Activated CD4-positive, alpha-beta T cell treated with anti-CD3 and anti-CD28 coated beads for 36 hours (primary cell): ENCODE measurements around the gene UQCC5. TPM values are rescaled to one million over a fixed set of nuclear protein-coding genes. Genes with fewer than 3 reads are reported as not detected.
"Not testable (repeated sequence)": the region's sequence is repeated elsewhere in the genome, so short reads cannot be mapped to it uniquely, and the experiment has no call there.

ENCODE experiments used
- ATAC-seq: fragments of 200-7000 bp; cut with Tn5 transposase; one replicate; pipeline ENCODE4 v1.10.0; 2021; ENCODE audit warnings: mild to moderate bottlenecking, moderate library complexity
- CTCF ChIA-PET: fragments of 350-600 bp; sonication (Branson Sonifier 250); formaldehyde crosslinking; loops from one replicate; lab custom pipeline; 2021; ENCODE audit warnings: antibody characterized with exemption; lab: Charles Lee
- POLR2A ChIA-PET: fragments of 350-600 bp; sonication (Branson Sonifier 250); formaldehyde crosslinking; loops from one replicate; lab custom pipeline; 2021; ENCODE audit warnings: antibody characterized with exemption, inconsistent platforms; lab: Charles Lee
- DNase-seq: peaks from one replicate; pipeline ENCODE4 v3.0.0-alpha.2; 2020
- H3K27ac Mint-ChIP-seq: one replicate; pipeline ENCODE4 v1.8.0; 2021; ENCODE audit warnings: mixed read lengths
- H3K27me3 Mint-ChIP-seq: one replicate; pipeline ENCODE4 v1.8.0; 2021; ENCODE audit warnings: mixed read lengths
- H3K36me3 Mint-ChIP-seq: one replicate; pipeline ENCODE4 v1.8.0; 2021; ENCODE audit warnings: low read depth, mixed read lengths
- H3K4me1 Mint-ChIP-seq: one replicate; pipeline ENCODE4 v1.8.0; 2021; ENCODE audit warnings: mixed read lengths
- H3K4me3 Mint-ChIP-seq: one replicate; pipeline ENCODE4 v1.8.0; 2021; ENCODE audit warnings: mild to moderate bottlenecking, moderate library complexity, mixed read lengths
- H3K9me3 Mint-ChIP-seq: one replicate; pipeline ENCODE4 v1.8.0; 2021; ENCODE audit warnings: low read depth, mixed read lengths
- intact Hi-C, 2 experiments: fragments of 100-400 bp; cut with DNase I in 1 of 2; cut with micrococcal nuclease in 1 of 2; formaldehyde crosslinking; loops; one replicate each; pipeline versions ENCODE4 v1.14.2 to v1.15.1; 2022 to 2024; cut with DNase I, micrococcal nuclease
- total RNA-seq, 2 experiments: library from RNA; stranded (reverse); gene quantifications; one replicate each; pipeline ENCODE4 v1.2.3, GENCODE V29; 2021

Gene UQCC5
- total RNA-seq, 2 experiments from 2014 or later, result 12.0 to 12.7 TPM

- CTCF ChIA-PET, result interaction anchor here (1.1 kb wide), 1 partner anchor 10 kb away, joined by 3 read pairs; the partner anchor contains the start of gene UQCC5
- no peak for DNase-seq
Measured at GRCh38 chr3:52525680-52526561, 10.5 kb upstream of the UQCC5 start.

GRCh38 chr3:52526671-52527038, 9.8 kb upstream of the UQCC5 start:
- H3K27me3 Mint-ChIP-seq, H3K4me1 Mint-ChIP-seq, intact Hi-C loops, H3K36me3 Mint-ChIP-seq, H3K9me3 Mint-ChIP-seq, ATAC-seq, H3K4me3 Mint-ChIP-seq, DNase-seq, H3K27ac Mint-ChIP-seq: not testable (repeated sequence)
- ChIA-PET CTCF (interaction anchor here (0.6 to 1.1 kb wide), 2 partner anchors 9 to 310 kb away, joined by 3 read pairs; partner anchors contain the start of gene UQCC5), POLR2A (interaction anchor here (0.6 kb wide), 1 partner anchor 55 kb away, joined by 3 read pairs; no protein-coding TSS in a partner anchor)

More at GRCh38 chr3:52525680-52526561, 10.5 kb upstream of the UQCC5 start:
- intact Hi-C loops, result no loop called here
- H3K9me3 Mint-ChIP-seq, result no peaks in the 10 kb centered on the region
- no peaks in the 10 kb centered on the region for H3K27me3 Mint-ChIP-seq
- H3K36me3 Mint-ChIP-seq, result peaks cover 6% of the 10 kb centered on the region
- ATAC-seq, result no peak
- POLR2A ChIA-PET, result no interaction called here
- no peaks in the 10 kb centered on the region for H3K4me1 Mint-ChIP-seq
- no peak overlapping the region for H3K4me3 Mint-ChIP-seq
- no peak overlapping the region for H3K27ac Mint-ChIP-seq

DNA sequence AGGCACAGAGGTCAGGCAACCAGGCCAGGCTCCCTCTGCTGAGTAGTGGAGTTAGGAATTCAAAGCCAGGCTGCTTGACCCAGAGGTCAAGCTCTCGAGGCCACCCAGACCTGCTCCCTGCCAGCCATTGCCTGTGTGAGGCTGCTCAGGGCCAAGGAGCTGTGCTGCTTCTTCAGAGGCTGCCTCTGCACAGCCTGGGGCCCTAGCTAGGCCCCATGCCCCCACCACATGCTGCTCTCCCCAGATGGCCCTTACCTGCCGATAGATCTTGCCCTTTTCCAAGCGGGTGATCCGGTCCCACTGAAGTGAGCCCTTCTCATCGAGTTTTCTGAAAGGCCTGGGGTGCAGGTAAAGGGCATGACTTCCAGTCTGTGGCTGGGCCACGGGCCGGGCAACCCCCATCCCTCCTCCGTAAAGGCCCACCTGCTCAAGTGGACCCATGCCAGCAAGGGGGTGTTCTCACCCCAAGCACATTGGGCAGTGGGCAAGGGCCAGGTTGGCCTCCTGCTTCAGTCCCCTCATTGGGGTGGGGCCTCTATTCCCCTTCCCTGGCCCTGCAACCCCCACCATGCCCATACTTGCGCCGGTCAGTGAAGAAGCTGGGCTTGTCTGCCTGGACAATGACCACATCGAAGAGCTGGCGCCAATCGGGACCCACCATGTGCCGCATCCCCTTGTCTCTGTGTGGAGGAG, 9.2 kb upstream of the UQCC5 start:
- peaks cover 6% of the 10 kb centered on the region for H3K36me3 Mint-ChIP-seq
- ChIA-PET CTCF (interaction anchor here (0.6 to 1.1 kb wide), 2 partner anchors 9 to 311 kb away, joined by 3 read pairs; partner anchors contain the start of gene UQCC5), POLR2A (interaction anchor here (0.6 kb wide), 1 partner anchor 54 kb away, joined by 3 read pairs; no protein-coding TSS in a partner anchor)
- peaks cover under 1% of the 10 kb centered on the region for H3K4me1 Mint-ChIP-seq
- no peaks in the 10 kb centered on the region for H3K9me3 Mint-ChIP-seq
- DNase-seq (peak; percentile 2), ATAC-seq (no peak)
- intact Hi-C loops, result no loop called here
- H3K27me3 Mint-ChIP-seq, result no peaks in the 10 kb centered on the region
- H3K27ac Mint-ChIP-seq, result no peak overlapping the region
- H3K4me3 Mint-ChIP-seq, result no peak overlapping the region

GRCh38 chr3:52527732-52528585, 8.4 kb upstream of the UQCC5 start:
- POLR2A ChIA-PET, result no interaction called here
- intact Hi-C loops, result no loop called here

GRCh38 chr3:52528586-52529375, 7.6 kb upstream of the UQCC5 start:
- H3K36me3 Mint-ChIP-seq, result peaks cover 6% of the 10 kb centered on the region
- H3K27me3 Mint-ChIP-seq, result no peaks in the 10 kb centered on the region
- H3K4me1 Mint-ChIP-seq, result peaks cover 3% of the 10 kb centered on the region
- intact Hi-C loops, result no loop called here
- no peak overlapping the region for H3K4me3 Mint-ChIP-seq
- no peak for ATAC-seq
- no peak overlapping the region for H3K27ac Mint-ChIP-seq
- no peaks in the 10 kb centered on the region for H3K9me3 Mint-ChIP-seq
- POLR2A ChIA-PET, result no interaction called here
- peak; percentile 1 for DNase-seq
- CTCF ChIA-PET, result no interaction called here

More at GRCh38 chr3:52527732-52528585, 8.4 kb upstream of the UQCC5 start:
- peaks cover 3% of the 10 kb centered on the region for H3K4me1 Mint-ChIP-seq
- H3K9me3 Mint-ChIP-seq, result no peaks in the 10 kb centered on the region
- no peaks in the 10 kb centered on the region for H3K27me3 Mint-ChIP-seq
- CTCF ChIA-PET, result no interaction called here
- H3K4me3 Mint-ChIP-seq, result no peak overlapping the region
- peaks cover 6% of the 10 kb centered on the region for H3K36me3 Mint-ChIP-seq
- DNase-seq (peak; percentile 1), ATAC-seq (no peak)
- H3K27ac Mint-ChIP-seq, result no peak overlapping the region

GRCh38 chr3:52529376-52530333, 6.8 kb upstream of the UQCC5 start:
- ATAC-seq, result no peak
- CTCF ChIA-PET, result no interaction called here
- POLR2A ChIA-PET, result no interaction called here
- H3K36me3 Mint-ChIP-seq, result peaks cover 3% of the 10 kb centered on the region
- no peaks in the 10 kb centered on the region for H3K27me3 Mint-ChIP-seq
- no peaks in the 10 kb centered on the region for H3K9me3 Mint-ChIP-seq
- intact Hi-C loops, result loop anchor here in 1 of 2 experiments (5.0 to 10.0 kb wide), 2 partner anchors 818 to 1145 kb away; partner anchors contain the start of genes DCP1A and MANF
- H3K4me1 Mint-ChIP-seq, result peaks cover 5% of the 10 kb centered on the region
- no peak for DNase-seq
- H3K27ac Mint-ChIP-seq, result no peak overlapping the region
- H3K4me3 Mint-ChIP-seq, result no peak overlapping the region

DNA sequence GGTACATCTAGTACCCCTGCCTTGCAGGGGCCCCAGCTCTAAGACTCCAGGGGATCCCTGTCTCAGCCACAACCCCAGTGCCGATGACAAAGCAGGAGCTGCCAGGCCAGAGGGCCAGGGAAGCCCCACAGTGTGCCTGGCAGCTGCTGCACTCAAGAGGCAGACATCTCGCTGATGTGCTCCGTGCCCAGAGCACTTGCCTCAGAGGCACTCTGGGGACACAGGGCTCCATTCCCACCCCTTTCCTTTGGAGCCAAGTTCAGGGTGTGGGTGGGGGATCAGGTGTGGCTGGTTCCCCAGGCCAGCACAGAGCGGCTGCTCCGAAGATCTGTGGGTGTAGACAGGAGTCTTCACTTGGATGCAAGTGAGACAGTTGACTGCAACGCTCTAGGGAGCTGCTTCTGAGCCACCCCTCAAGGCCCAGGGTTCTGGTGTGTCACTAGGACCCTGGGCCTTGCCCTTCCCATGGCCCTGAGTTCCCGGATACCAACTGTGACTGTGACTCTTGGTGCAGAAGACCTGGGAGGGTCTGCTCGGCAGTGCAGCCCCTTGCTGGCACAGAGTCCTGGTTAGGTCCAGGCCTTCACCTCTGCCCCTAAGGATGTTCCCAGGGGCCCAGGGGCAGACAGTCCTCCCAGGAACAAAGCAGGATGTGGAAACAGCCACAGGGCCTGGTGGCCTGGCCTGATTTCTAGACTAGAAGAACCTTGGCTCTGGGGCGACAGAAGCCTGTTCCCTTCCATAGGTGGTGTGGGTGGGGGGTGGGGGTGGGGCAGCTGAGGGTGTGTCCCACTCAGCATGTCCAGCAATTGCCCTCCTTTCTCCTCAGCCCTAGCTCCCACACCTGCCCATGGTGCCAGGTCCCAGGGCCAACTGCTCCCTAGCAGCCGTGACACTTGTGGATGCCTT, 5.2 kb upstream of the UQCC5 start:
- Mint-ChIP-seq H3K27me3 (no peaks in the 10 kb centered on the region), H3K4me1 (peaks cover 17% of the 10 kb centered on the region), H3K27ac (no peak overlapping the region), H3K36me3 (peaks cover 3% of the 10 kb centered on the region), H3K4me3 (no peak overlapping the region), H3K9me3 (no peaks in the 10 kb centered on the region)
- ChIA-PET POLR2A (no interaction called here), CTCF (no interaction called here)
- intact Hi-C loops, result loop anchor here in 1 of 2 experiments (5.0 to 10.0 kb wide), 2 partner anchors 816 to 1146 kb away; partner anchors contain the start of genes DCP1A and MANF
- ATAC-seq (no peak), DNase-seq (peak; percentile 5)

GRCh38 chr3:52531860-52532516, 4.4 kb upstream of the UQCC5 start:
- ChIA-PET CTCF (interaction anchor here (0.6 kb wide), 1 partner anchor 9 kb away, joined by 3 read pairs; no protein-coding TSS in a partner anchor), POLR2A (interaction anchor here (0.6 kb wide), 1 partner anchor 40 kb away, joined by 3 read pairs; no protein-coding TSS in a partner anchor)
- Mint-ChIP-seq H3K27ac (no peak overlapping the region), H3K9me3 (no peaks in the 10 kb centered on the region), H3K36me3 (peaks cover 6% of the 10 kb centered on the region), H3K4me3 (peak overlapping the region; percentile 73), H3K27me3 (no peaks in the 10 kb centered on the region), H3K4me1 (peaks cover 18% of the 10 kb centered on the region)
- no peak for ATAC-seq
- DNase-seq, result no peak
- intact Hi-C loops, result loop anchor here in 1 of 2 experiments (5.0 to 10.0 kb wide), 2 partner anchors 815 to 1147 kb away; partner anchors contain the start of genes DCP1A and MANF
